ENCODE data around the gene CSF3. TPM values are rescaled to one million over a fixed set of nuclear protein-coding genes. Genes with fewer than 3 reads are reported as not detected.

CSF3 gene
- total and polyA plus RNA-seq, 2 of the 4 experiments (the other 2 are of a cell fraction) = not detected

- Histone ChIP-seq H2BK5ac (ENCODE audit: low read depth, low read length, poor library complexity, severe bottlenecking) (no peak overlapping the region), H3K36me3 (ENCODE audit: control insufficient read depth, insufficient read depth, low read length) (no peaks in the 10 kb centered on the region), H3K23ac (ENCODE audit: low read depth, low read length) (peak overlapping the region; percentile 43; the same call in 1 of the 2 replicates), H2AK9ac (replicated peaks; ENCODE audit: low read depth, low read length, poor library complexity) (no peak overlapping the region), H3K4ac (ENCODE audit: low read depth, low read length) (no peak overlapping the region), H3K9ac (ENCODE audit: low read depth, low read length) (no peak overlapping the region), H4K8ac (ENCODE audit: low read depth in 2 of 2, low read length in 2 of 2) (no peak overlapping the region), H3K14ac (replicated peaks; ENCODE audit: low read depth, low read length) (no peak overlapping the region), H3K9me1 (ENCODE audit: insufficient read depth, low read length) (no peaks in the 10 kb centered on the region), H3K27ac (ENCODE audit: insufficient read depth, low read length) (no peak overlapping the region), H3K4me2 (ENCODE audit: low read depth, low read length) (no peak overlapping the region), H3K18ac (ENCODE audit: low read depth, low read length) (no peak overlapping the region), H3K4me3 (ENCODE audit: insufficient read depth, low read depth, low read length) (no peak overlapping the region), H4K91ac (ENCODE audit: insufficient read depth, low read depth, low read length) (no peak overlapping the region), H2AFZ (replicated peaks; ENCODE audit: low read length, poor library complexity) (no peak overlapping the region), H3K4me1 (ENCODE audit: control insufficient read depth, insufficient read depth, low read length) (no peaks in the 10 kb centered on the region), H3K79me1 (ENCODE audit: low read depth in 1 of 2, low read length in 2 of 2) (no peaks in the 10 kb centered on the region), H2AK5ac (ENCODE audit: low read depth, low read length) (no peak overlapping the region), H2BK120ac (ENCODE audit: low read depth, low read length) (no peak overlapping the region), H2BK20ac (ENCODE audit: low read depth, low read length) (no peak overlapping the region), H3K27me3 (ENCODE audit: control insufficient read depth, insufficient read depth, low read length) (peaks cover 59% of the 10 kb centered on the region), H4K20me1 (ENCODE audit: insufficient read depth, low read length) (no peaks in the 10 kb centered on the region), H3K9me3 (ENCODE audit: control insufficient read depth, insufficient read depth, low read length) (no peaks in the 10 kb centered on the region), H4K5ac (ENCODE audit: low read depth, low read length) (no peak overlapping the region), H3K56ac (ENCODE audit: extremely low read depth, insufficient read depth, low read length) (no peak overlapping the region), H2BK15ac (ENCODE audit: low read depth, low read length) (no peak overlapping the region)
- dilution Hi-C loops (cut with HindIII; ENCODE audit: low sequenced_read_pairs, unreplicated experiment) (no loop called here), intact Hi-C loops (cut with micrococcal nuclease) (no loop called here), in situ Hi-C loops (cut with MboI; ENCODE audit: low sequenced_read_pairs) (no loop called here)
- CTCF ChIA-PET = interaction anchor here (0.7 to 1.2 kb wide), 2 partner anchors 9 to 10 kb away, joined by 3 read pairs; no protein-coding TSS in a partner anchor
- no peak for DNase-seq
- ATAC-seq (ENCODE audit: low read depth) = no peak
- no TSS peak for BruUV-seq (replicated peaks)
- 80% methylated on average over 1 of the region's 2 CpGs; no CpG with 5 or more reads in 1 of the 2 experiments for WGBS, 2 experiments (ENCODE audit: extremely low coverage in 2 of 2, insufficient read length in 1 of 2)
- TF ChIP-seq MXI1 (IDR thresholded peaks at IDR 0.05; ENCODE audit: borderline replicate concordance, low read depth, low read length) (no peak), POLR2A (IDR thresholded peaks at IDR 0.05; ENCODE audit: low read depth, low read length) (no peak), NFE2L2 (IDR thresholded peaks at IDR 0.05; ENCODE audit: low read depth, low read length) (no peak)
- POLR2A ChIA-PET (ENCODE audit: unreplicated experiment) = no interaction called here
Observed at GRCh38 chr17:39968761-39969160, 46.5 kb upstream of the CSF3 start.
